ENCODE measurements around the gene DGKI. TPM values are rescaled to one million over a fixed set of nuclear protein-coding genes. Genes with fewer than 3 reads are reported as not detected.

DGKI gene
- total and polyA plus RNA-seq, 10 donors, result 0.03 to 1.0 (median 0.45) TPM

DNA sequence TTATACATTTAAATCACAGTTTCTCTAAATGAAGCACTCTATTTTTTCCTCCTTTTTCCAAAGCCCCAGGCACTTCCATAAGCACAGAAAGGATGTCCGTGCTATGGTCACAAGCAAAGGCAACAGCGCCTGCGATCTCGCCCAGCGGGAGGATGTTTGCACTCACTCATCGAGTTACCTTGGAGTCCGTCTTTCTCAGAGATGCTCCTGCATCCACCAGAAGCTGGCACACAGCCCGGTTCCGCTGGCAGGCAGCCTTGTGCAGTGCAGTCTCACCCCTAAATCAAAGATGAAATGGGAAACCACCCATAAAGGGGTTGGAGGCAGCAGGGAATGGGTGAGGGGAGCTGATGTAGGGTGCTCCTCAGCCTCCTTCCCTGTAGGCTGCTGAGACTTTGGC, 451.4 kb downstream of the DGKI start:
- Histone ChIP-seq H3K36me3 (no peaks in the 10 kb centered on the region), H3K27ac (no peak overlapping the region), H3K9me3 (no peaks in the 10 kb centered on the region), H3K4me1 (no peaks in the 10 kb centered on the region), H3K27me3 (replicated peaks in 1 of 7) (no peaks in the 10 kb centered on the region), H3K4me3 (no peak overlapping the region)
- intact Hi-C loops (cut with DNase I; ENCODE audit: low total_unique reads), result no loop called here
- no peak for DNase-seq
- WGBS, 5 donors, result 84 to 92% (median 89%) methylated on average over 9 of the region's 9 CpGs
- no peak for TF ChIP-seq CTCF (IDR thresholded peaks at IDR 0.05 in 8 of 11, conservative IDR thresholded peaks at IDR 0.05 in 3 of 11)
- no peak for TF ChIP-seq POLR2A (IDR thresholded peaks at IDR 0.05)
- TF ChIP-seq POLR2AphosphoS5 (IDR thresholded peaks at IDR 0.05), result no peak

DNA sequence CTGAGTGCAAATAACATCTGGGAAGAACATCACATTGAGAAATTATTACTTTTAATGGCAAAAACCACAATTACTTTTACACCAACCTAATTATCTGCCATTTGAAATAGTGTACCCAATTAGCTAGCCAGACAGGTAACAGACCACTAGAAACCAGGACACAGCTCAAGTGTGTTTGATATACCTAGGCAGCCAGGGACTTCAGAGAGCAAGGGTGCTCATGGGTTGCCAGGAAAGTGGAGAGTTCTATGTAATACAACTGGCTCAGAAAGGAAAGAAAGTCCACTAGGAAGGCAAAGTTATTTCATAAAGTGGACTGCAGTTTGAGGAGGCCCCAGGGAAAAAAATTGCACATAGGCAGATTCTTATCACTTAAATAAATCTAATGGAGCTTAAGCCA, 453.2 kb downstream of the DGKI start:
- no peaks in the 10 kb centered on the region for H3K9me3 ChIP-seq
- no peaks in the 10 kb centered on the region for H3K27me3 ChIP-seq (replicated peaks in 1 of 7)
- H3K36me3 ChIP-seq, result no peaks in the 10 kb centered on the region
- no peak overlapping the region for H3K4me3 ChIP-seq
- H3K4me1 ChIP-seq, result no peaks in the 10 kb centered on the region
- no peak overlapping the region for H3K27ac ChIP-seq
- DNase-seq, result no peak
- TF ChIP-seq CTCF (IDR thresholded peaks at IDR 0.05 in 8 of 11, conservative IDR thresholded peaks at IDR 0.05 in 3 of 11) (no peak), POLR2A (IDR thresholded peaks at IDR 0.05) (no peak), POLR2AphosphoS5 (IDR thresholded peaks at IDR 0.05) (no peak)
- intact Hi-C loops (cut with DNase I; ENCODE audit: low total_unique reads), result no loop called here

DNA sequence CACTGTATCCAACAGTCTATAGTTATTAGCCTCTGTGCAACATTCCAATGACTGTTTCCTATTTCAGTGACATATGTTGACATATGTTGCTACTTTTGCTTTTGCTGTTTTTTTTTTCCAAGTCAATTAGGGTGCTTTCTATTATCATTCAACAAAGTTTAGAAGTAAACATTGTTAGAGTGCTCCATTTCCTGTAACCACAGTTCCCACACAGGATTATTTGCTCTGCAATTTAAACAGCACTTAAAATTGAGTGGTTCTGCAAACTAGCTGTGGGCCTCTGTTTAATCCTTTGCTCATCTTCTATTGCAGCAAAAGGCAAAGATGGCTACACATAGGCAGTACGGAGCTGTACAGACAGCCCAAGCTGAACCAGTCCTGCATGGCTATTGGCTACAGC, 456.7 kb downstream of the DGKI start:
- no peaks in the 10 kb centered on the region for H3K4me1 ChIP-seq
- H3K27me3 ChIP-seq (replicated peaks in 1 of 7), result no peaks in the 10 kb centered on the region
- no peak for DNase-seq
- TF ChIP-seq POLR2AphosphoS5 (IDR thresholded peaks at IDR 0.05) (no peak), POLR2A (IDR thresholded peaks at IDR 0.05) (no peak), CTCF (IDR thresholded peaks at IDR 0.05 in 8 of 11, conservative IDR thresholded peaks at IDR 0.05 in 3 of 11) (no peak)
- no peak overlapping the region for H3K27ac ChIP-seq
- no peaks in the 10 kb centered on the region for H3K9me3 ChIP-seq
- no peak overlapping the region for H3K4me3 ChIP-seq
- H3K36me3 ChIP-seq, result no peaks in the 10 kb centered on the region
- intact Hi-C loops (cut with DNase I; ENCODE audit: low total_unique reads), result no loop called here
- WGBS, 5 donors, result 36 to 72% (median 54%) methylated on average over 1 of the region's 1 CpG

- TF ChIP-seq POLR2AphosphoS5 (IDR thresholded peaks at IDR 0.05), result no peak
- TF ChIP-seq CTCF (IDR thresholded peaks at IDR 0.05 in 8 of 11, conservative IDR thresholded peaks at IDR 0.05 in 3 of 11), result no peak
- TF ChIP-seq POLR2A (IDR thresholded peaks at IDR 0.05), result no peak
- Histone ChIP-seq H3K27me3 (replicated peaks in 1 of 7) (no peaks in the 10 kb centered on the region), H3K4me1 (no peaks in the 10 kb centered on the region), H3K27ac (no peak overlapping the region), H3K36me3 (no peaks in the 10 kb centered on the region), H3K9me3 (no peaks in the 10 kb centered on the region), H3K4me3 (no peak overlapping the region)
- intact Hi-C loops (cut with DNase I; ENCODE audit: low total_unique reads), result no loop called here
- 77 to 100% (median 94%) methylated on average over 1 of the region's 1 CpG for WGBS, 5 donors
- DNase-seq, result no peak
Observed at GRCh38 chr7:137388916-137389315, 457.9 kb downstream of the DGKI start.

Data from spleen (tissue), 11 donors.